H54 (cell line): ENCODE measurements around the gene PPIL1.
A peak's percentile ranks its signal among the peaks of the same experiment; 100 is the strongest.

Source experiments
- DNase-seq: peaks from one replicate; pipeline ENCODE4 v3.0.0; 2011; ENCODE audit warnings: low spot score, mixed read lengths; ENCODE audit not compliant: insufficient read length
- FAIRE-seq: peaks from 3 replicates; lab custom pipeline; 2011; peaks lifted over from hg19 to GRCh38; lab: Jason Lieb, UNC
- POLR2A ChIP-seq: IDR thresholded peaks from 2 replicates; pipeline ENCODE4 v1.6.1; 2011; ENCODE audit warnings: low read depth, mild to moderate bottlenecking, low read length

PPIL1 gene

GRCh38 chr6:36856277-36856676, 18.3 kb downstream of the PPIL1 start:
- TF ChIP-seq POLR2A: no peak
- DNase-seq (no peak), FAIRE-seq (no peak)

DNA sequence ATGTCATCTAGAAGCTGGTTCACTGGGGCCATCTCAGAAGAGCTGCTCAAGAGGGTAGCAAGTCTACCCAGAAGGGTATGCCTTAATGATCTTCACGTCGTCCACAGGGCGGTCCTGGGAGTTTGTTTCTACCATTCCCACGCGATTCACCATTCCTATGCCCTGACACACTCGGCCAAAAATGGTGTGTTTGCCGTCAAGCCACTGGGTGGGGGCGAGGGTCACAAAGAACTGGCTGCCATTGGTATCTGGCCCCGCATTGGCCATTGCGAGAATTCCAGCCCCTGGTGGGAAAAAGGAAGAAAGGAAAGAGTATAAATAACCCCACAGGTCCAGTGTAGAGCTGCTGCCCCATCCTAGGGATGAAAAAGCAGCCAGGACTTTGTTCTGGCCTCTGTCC, 18.9 kb downstream of the PPIL1 start:
- DNase-seq (no peak), FAIRE-seq (no peak)
- no peak for TF ChIP-seq POLR2A

- FAIRE-seq: no peak
- peak; percentile 40 for DNase-seq
Observed at GRCh38 chr6:36853325-36853724, 21.3 kb downstream of the PPIL1 start.

DNA sequence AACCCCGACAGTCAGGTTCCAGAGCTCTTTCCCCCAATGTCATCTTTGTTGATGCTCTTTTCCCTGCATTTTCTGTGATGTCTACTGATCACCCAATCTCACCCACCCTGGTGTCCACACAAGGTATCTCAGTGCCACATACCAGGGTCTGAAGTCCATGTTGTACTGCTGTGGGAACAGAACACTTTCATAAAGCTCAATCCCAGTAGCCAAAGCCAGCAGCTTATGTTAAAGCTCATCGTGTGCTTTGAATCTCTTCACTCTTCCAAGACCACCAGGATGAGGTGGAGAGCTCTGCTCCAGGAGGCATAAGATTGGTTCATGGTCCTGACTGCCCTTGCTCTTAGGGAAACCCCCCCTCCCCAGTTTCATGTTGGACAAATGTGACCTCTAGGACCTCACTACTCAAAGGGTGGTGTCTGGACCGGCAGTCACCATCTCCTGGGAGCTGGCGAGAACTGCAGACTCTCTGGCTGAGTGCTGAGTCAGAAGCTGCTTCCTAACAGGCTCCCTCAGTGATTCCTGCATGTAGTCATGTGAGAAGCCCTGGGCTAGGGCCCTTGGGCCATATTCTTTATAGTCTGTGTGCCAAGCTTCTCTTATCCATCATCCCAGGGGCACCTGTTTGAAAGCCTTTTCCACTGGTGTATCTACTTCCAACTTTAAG, 22.0 kb downstream of the PPIL1 start:
- FAIRE-seq: peak; percentile 50

More at GRCh38 chr6:36853325-36853724, 21.3 kb downstream of the PPIL1 start:
- TF ChIP-seq POLR2A: no peak

DNA sequence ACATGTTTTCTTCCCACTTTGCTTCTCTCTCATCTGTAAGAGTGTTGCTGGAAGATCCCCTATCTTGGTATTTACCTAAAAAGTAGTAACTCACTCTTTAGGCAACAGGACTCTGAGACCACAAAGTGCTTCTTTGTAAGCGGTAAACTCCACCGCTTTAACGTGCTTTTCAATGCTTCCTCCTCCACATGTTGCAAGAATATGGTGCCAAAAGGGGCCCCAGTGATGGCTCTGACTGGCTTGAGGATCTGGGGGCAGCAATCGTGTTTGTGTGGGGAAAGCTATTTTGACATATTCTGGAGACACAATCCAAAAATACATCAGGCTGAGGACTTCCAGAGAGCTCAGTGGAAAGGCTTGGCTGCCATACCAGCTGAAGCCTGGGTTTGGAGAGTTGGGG, 23.0 kb downstream of the PPIL1 start:
- FAIRE-seq: no peak
- no peak for DNase-seq
- TF ChIP-seq POLR2A: no peak

More for the DNA sequence above, 22.0 kb downstream of the PPIL1 start:
- DNase-seq: peak; percentile 70
- no peak for TF ChIP-seq POLR2A

GRCh38 chr6:36851149-36851614, 23.4 kb downstream of the PPIL1 start:
- TF ChIP-seq POLR2A: no peak
- DNase-seq: peak; percentile 64
- peak; percentile 78 for FAIRE-seq

GRCh38 chr6:36850021-36850420, 24.6 kb downstream of the PPIL1 start:
- FAIRE-seq (no peak), DNase-seq (no peak)
- no peak for TF ChIP-seq POLR2A

DNA sequence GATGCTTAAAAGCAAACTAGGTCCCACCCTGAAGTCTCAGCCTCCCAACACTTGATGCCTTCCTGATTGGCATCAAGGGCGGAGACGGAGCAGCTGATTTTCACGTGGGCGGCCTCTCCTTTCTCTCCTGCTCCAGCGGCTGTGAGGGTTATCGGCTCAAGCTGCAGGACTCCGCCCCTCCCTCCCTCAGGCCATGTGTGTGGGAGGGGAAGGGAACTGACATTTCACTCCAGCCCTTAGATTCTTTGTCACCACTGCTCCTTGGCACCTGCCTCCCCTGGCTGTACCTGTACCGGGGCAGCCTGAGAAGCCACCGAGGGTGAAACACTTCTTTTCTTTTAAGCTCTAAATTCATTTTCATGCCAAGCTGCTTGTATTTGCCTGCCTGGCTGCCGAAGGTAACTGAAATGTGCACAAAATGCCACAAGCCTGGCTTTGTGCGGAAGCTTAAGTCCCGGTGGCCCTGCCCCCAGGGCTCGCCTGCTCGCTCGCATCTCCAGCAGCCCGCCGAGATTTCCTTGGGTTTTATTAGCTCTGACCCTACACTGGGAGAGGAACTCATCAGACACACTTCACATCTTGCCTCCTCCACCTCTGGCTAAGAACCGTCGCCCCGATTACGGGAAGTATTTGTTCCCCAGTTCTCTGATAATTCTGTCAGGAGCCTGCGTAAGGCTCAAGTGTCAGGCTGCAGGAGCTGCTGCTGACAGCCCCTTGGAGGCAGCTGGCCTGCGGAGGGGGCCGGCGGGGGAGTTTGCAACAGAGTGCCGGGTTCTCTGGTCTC, 25.8 kb downstream of the PPIL1 start:
- FAIRE-seq (no peak), DNase-seq (no peak)
- TF ChIP-seq POLR2A: no peak

DNA sequence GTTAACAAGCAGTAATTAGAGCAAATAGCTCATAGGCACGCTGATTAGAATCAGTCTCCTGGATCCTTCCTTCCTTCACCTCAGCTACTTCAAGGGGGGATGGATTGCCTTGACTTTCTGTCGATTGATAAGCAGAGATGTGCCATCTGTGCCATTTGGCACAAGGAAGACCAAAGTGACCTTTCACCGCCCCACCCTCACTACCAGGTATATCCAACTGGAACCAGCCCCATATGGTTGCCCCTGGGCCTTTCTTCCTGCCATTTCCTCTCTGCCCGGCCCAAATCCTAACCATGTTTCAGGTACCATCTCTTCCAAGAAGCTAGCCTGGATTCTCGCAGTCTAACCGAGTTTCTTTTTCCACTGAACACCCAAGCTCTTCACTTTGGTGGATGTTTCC, 26.6 kb downstream of the PPIL1 start:
- no peak for FAIRE-seq
- no peak for DNase-seq
- TF ChIP-seq POLR2A: no peak

- FAIRE-seq (no peak), DNase-seq (no peak)
- TF ChIP-seq POLR2A: no peak
Observed at GRCh38 chr6:36847152-36847551, 27.5 kb downstream of the PPIL1 start.

GRCh38 chr6:36845233-36845632, 29.4 kb downstream of the PPIL1 start:
- no peak for FAIRE-seq
- DNase-seq: no peak
- TF ChIP-seq POLR2A: no peak

- FAIRE-seq: no peak
- no peak for DNase-seq
- no peak for TF ChIP-seq POLR2A
Observed at GRCh38 chr6:36844232-36845170, 30.1 kb downstream of the PPIL1 start.

- DNase-seq (no peak), FAIRE-seq (no peak)
- no peak for TF ChIP-seq POLR2A
Observed at GRCh38 chr6:36843170-36843569, 31.4 kb downstream of the PPIL1 start.

DNA sequence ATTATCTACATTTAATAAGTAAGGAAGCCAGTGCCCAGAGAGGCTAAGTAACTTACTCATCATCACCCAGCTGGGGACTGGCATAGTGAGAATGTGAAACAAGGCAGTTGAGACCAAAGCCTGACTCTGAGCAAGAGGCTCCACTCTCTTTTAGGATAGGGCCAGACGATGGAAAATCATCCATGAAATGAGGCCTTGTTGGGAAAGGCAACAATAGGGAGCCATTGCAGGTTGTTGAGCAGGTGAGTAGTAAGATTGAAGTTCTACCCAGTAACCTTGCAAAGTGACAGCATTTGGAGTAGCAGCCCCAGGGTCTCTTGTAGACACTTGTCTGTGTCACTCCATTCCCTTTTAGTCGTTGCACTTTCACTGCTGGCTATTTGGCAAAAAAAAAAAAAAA, 32.8 kb downstream of the PPIL1 start:
- DNase-seq (no peak), FAIRE-seq (no peak)
- no peak for TF ChIP-seq POLR2A
